SH-SY5Y (cell line): ENCODE results near the gene RAD9A.

ENCODE experiments used
- GATA2 ChIP-seq: IDR thresholded peaks from 2 replicates; pipeline ENCODE4 v1.6.1; 2011; ENCODE audit warnings: mild to moderate bottlenecking, low read depth, low read length
- GATA3 ChIP-seq: IDR thresholded peaks from 2 replicates; pipeline ENCODE4 v1.6.1; 2011; ENCODE audit warnings: low read depth, mild to moderate bottlenecking, low read length, moderate library complexity

DNA sequence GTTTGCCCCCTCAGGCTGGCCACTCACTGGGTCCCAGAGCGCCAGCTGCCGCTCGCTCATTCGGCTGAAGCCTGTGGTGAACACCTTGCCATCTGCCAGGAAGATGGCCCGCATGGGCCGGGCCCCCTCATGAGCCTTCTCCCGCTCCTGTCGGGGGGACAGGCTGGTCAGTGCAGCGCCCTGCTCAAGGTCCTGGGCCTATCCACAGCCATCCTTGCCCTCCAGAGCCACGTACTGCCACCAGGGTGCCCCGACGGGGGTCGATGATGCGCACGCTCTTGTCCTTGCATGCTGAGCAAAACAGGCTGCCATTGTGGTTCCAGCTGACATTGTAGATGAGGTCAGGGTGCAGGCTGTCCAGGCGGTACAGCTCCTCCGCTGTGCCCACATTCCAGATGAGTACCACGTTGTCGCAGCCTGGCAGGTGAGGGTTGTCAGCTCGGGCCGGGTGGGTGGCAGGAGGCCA, 49.3 kb downstream of the RAD9A start:
- no peak for TF ChIP-seq GATA3
- no peak for TF ChIP-seq GATA2
